ENCODE results near the gene THOC6. TPM values are rescaled to one million over a fixed set of nuclear protein-coding genes. Genes with fewer than 3 reads are reported as not detected.
A peak's percentile ranks its signal among the peaks of the same experiment; 100 is the strongest.

The THOC6 gene
- total and polyA plus RNA-seq, 9 of the 15 experiments (the other 6 are each of a cell fraction or from before 2014, with no cell fraction given) = 2.5 to 65.4 (median 42.3) TPM

- H3K9me3 ChIP-seq (replicated peaks; ENCODE audit: control insufficient read depth, insufficient read depth, low read depth, low read length) = no peaks in the 10 kb centered on the region
- no peaks in the 10 kb centered on the region for H3K79me2 ChIP-seq (ENCODE audit: control insufficient read depth, insufficient read depth, low read length)
- 30% methylated on average over 22 of the region's 54 CpGs for WGBS (ENCODE audit: insufficient coverage, low coverage, missing lambda C conversion rate)
- peaks cover 19 to 62% of the 10 kb centered on the region in 2 experiments; a peak in 4 of 5 replicates for H3K27me3 ChIP-seq (ENCODE audit: control insufficient read depth in 2 of 2, insufficient read depth in 2 of 2, low read length in 2 of 2)
- H3K4me1 ChIP-seq (replicated peaks in 1 of 2; ENCODE audit: control insufficient read depth in 2 of 2, insufficient read depth in 2 of 2, low read length in 2 of 2) = peaks cover 3 to 26% of the 10 kb centered on the region in 2 experiments; a peak in 3 of 5 replicates
- H3K36me3 ChIP-seq (ENCODE audit: control insufficient read depth, insufficient read depth, low read length) = no peaks in the 10 kb centered on the region
- no peak for ATAC-seq
- POLR2A ChIA-PET = interaction anchor here (0.5 to 1.9 kb wide), 3 partner anchors 15 to 35 kb away, joined by 3 to 6 read pairs (median 3); partner anchors contain the start of genes HCFC1R1 and THOC6
- no TSS peak for BruUV-seq (replicated peaks)
- no peaks in the 10 kb centered on the region for H3K9me1 ChIP-seq (ENCODE audit: control insufficient read depth, insufficient read depth, low read length)
- H3K27ac ChIP-seq (ENCODE audit: extremely low read depth, low read depth, low read length) = no peak overlapping the region
- no peak overlapping the region for H3K4me2 ChIP-seq (ENCODE audit: insufficient read depth, low read length)
- no peak overlapping the region for H2AFZ ChIP-seq (ENCODE audit: low read depth, low read length)
- CTCF ChIA-PET (ENCODE audit: low intra/inter-chr PET ratio) = no interaction called here
- no peak overlapping the region; a peak in 1 of 4 replicates for H3K9ac ChIP-seq (ENCODE audit: insufficient read depth in 1 of 2, low read depth in 2 of 2, low read length in 2 of 2)
- in situ Hi-C loops (cut with MboI) = no loop called here
- intact Hi-C loops (cut with micrococcal nuclease) = no loop called here
- DNase-seq (ENCODE audit: extremely low read depth in 1 of 4, low spot score in 3 of 4) = no peak
- TF ChIP-seq NONO (IDR thresholded peaks at IDR 0.05; ENCODE audit: low read depth in 2 of 2, low read length in 1 of 2) = no peak
- TF ChIP-seq MGA (IDR thresholded peaks at IDR 0.05) = no peak
- peak; percentile 35; the same call in 1 of the 2 replicates for TF ChIP-seq POLR2G (IDR thresholded peaks at IDR 0.05; ENCODE audit: low read depth, low read length)
- TF ChIP-seq, protein P1, sequence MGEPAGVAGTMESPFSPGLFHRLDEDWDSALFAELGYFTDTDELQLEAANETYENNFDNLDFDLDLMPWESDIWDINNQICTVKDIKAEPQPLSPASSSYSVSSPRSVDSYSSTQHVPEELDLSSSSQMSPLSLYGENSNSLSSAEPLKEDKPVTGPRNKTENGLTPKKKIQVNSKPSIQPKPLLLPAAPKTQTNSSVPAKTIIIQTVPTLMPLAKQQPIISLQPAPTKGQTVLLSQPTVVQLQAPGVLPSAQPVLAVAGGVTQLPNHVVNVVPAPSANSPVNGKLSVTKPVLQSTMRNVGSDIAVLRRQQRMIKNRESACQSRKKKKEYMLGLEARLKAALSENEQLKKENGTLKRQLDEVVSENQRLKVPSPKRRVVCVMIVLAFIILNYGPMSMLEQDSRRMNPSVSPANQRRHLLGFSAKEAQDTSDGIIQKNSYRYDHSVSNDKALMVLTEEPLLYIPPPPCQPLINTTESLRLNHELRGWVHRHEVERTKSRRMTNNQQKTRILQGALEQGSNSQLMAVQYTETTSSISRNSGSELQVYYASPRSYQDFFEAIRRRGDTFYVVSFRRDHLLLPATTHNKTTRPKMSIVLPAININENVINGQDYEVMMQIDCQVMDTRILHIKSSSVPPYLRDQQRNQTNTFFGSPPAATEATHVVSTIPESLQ (CRISPR knock-in tag; IDR thresholded peaks at IDR 0.05) = no peak
- H3K4me3 ChIP-seq = no peak overlapping the region
- FAIRE-seq = no peak
- no peaks in the 10 kb centered on the region; the same call in 1 of the 2 replicates for H4K20me1 ChIP-seq (replicated peaks; ENCODE audit: control insufficient read depth, insufficient read depth, low read length)
Measured at GRCh38 chr16:3046641-3047386, 23.0 kb downstream of the THOC6 start.

Measured in K562 (cell line).